ENCODE data around the gene AQP3.

The AQP3 gene

DNA sequence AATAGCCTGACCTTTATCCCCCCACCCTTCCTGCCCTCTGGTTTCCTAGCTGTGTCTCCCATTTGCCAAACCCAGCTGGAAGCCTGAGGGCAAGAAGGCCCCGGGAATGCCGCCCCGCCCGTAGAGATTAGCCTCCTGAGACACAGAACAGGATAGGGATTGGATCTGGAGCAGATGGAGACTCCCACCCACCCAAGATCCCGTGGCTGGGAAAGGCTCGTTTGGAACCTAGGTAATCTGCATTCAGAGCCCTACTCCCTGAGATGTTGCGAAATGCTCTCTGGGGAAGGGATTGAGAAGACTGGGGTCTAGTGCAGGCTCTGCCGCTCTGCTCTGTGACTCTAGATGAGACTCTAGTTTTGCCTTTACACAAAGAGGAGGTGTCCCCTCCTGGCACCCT, 10.9 kb downstream of the AQP3 start:
- Histone ChIP-seq H4K20me1 (ENCODE audit: control insufficient read depth, insufficient read depth, low read depth, low read length) (no peaks in the 10 kb centered on the region), H3K4me3 (ENCODE audit: low read length) (no peak overlapping the region), H3K36me3 (ENCODE audit: control insufficient read depth, low read length) (no peaks in the 10 kb centered on the region), H3K9me2 (replicated peaks; ENCODE audit: control insufficient read depth, low read length) (no peaks in the 10 kb centered on the region), H3K4me1 (ENCODE audit: control insufficient read depth, low read length) (no peaks in the 10 kb centered on the region), H3K79me2 (ENCODE audit: control insufficient read depth, low read length) (no peaks in the 10 kb centered on the region), H3K9me3 (ENCODE audit: control insufficient read depth, insufficient read depth, low read length) (no peaks in the 10 kb centered on the region), H3F3A (ENCODE audit: control insufficient read depth, insufficient read depth) (no peaks in the 10 kb centered on the region), H3K27ac (ENCODE audit: low read depth, low read length) (no peak overlapping the region), H3K4me2 (ENCODE audit: low read length) (no peak overlapping the region), H3K27me3 (ENCODE audit: control insufficient read depth, low read length) (peaks cover 2% of the 10 kb centered on the region; the same call in 1 of the 2 replicates)
- no peak for TF ChIP-seq EZH2phosphoT487 (IDR thresholded peaks at IDR 0.05; ENCODE audit: borderline replicate concordance, low read length)
- TF ChIP-seq, protein P1, sequence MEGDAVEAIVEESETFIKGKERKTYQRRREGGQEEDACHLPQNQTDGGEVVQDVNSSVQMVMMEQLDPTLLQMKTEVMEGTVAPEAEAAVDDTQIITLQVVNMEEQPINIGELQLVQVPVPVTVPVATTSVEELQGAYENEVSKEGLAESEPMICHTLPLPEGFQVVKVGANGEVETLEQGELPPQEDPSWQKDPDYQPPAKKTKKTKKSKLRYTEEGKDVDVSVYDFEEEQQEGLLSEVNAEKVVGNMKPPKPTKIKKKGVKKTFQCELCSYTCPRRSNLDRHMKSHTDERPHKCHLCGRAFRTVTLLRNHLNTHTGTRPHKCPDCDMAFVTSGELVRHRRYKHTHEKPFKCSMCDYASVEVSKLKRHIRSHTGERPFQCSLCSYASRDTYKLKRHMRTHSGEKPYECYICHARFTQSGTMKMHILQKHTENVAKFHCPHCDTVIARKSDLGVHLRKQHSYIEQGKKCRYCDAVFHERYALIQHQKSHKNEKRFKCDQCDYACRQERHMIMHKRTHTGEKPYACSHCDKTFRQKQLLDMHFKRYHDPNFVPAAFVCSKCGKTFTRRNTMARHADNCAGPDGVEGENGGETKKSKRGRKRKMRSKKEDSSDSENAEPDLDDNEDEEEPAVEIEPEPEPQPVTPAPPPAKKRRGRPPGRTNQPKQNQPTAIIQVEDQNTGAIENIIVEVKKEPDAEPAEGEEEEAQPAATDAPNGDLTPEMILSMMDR (IDR thresholded peaks at IDR 0.05; ENCODE audit: low read depth, low read length, poor library complexity, severe bottlenecking) = no peak

DNA sequence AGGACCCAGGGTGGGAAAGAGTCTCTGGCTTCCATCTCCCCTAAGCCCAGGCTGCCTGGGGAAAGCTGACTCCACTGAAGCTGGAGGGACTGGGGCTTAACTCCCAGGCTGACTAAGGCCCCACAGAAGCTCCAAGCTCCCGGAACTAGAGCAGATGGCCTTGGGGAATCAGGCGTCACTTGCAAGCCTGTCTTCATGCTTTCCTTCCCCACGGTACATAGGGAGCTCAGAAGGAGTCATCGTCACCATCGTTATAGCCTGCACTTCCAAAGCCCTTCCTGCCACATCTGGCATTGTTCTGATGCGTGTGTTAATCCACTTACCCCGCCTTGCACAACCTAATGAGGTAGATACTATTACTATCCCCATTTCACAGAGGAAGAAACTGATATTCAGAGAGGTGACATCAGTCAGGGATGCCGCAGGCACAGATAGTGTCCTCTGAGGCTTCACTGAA, 11.5 kb downstream of the AQP3 start:
- TF ChIP-seq EZH2phosphoT487 (IDR thresholded peaks at IDR 0.05; ENCODE audit: borderline replicate concordance, low read length) = no peak
- Histone ChIP-seq H3K4me2 (ENCODE audit: low read length) (no peak overlapping the region), H3K4me1 (ENCODE audit: control insufficient read depth, low read length) (no peaks in the 10 kb centered on the region), H3K9me3 (ENCODE audit: control insufficient read depth, insufficient read depth, low read length) (no peaks in the 10 kb centered on the region), H3K27ac (ENCODE audit: low read depth, low read length) (no peak overlapping the region), H3F3A (ENCODE audit: control insufficient read depth, insufficient read depth) (no peaks in the 10 kb centered on the region), H3K27me3 (ENCODE audit: control insufficient read depth, low read length) (peaks cover 2% of the 10 kb centered on the region; the same call in 1 of the 2 replicates), H3K36me3 (ENCODE audit: control insufficient read depth, low read length) (no peaks in the 10 kb centered on the region), H3K4me3 (ENCODE audit: low read length) (no peak overlapping the region), H3K79me2 (ENCODE audit: control insufficient read depth, low read length) (no peaks in the 10 kb centered on the region), H3K9me2 (replicated peaks; ENCODE audit: control insufficient read depth, low read length) (no peaks in the 10 kb centered on the region), H4K20me1 (ENCODE audit: control insufficient read depth, insufficient read depth, low read depth, low read length) (no peaks in the 10 kb centered on the region)

DNA sequence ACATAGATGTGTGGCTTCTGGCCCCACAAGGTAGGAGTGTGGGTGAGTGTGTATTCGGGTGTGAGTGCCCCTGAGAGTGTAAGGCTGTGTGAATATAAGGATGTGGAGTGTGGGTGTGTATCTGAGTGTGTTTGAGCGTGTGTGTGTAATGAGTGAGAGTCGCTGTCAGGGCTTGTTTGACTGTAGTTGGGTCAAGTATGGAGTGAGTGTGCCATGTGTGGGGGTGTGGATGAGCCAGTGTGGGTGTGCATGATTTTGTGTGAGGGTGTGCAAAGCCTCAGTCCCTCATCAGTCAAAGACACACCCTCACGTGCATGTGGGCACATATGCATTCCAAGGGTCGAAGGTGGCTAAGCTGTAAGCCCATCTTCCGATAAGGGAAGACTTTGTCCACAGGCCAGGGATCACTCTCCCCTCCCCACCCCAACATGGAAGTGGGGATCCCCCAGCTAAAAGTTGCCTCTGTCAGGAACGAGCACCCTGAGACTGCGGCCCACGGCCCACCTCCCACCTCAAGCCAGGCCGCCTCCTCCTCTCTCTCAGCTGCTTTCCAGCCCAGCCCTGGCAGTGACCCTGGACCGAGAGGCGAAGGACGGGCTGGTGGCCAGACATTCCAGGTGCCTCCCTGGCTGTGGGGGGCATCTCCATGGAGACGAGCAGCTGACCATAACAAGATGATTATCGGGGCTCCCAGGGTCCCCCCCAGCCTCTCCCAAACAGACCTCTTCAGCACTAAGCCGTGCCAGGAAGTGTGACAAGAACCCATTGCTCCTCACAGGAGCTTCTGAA, 12.9 kb downstream of the AQP3 start:
- Histone ChIP-seq H3K9me3 (ENCODE audit: control insufficient read depth, insufficient read depth, low read length) (no peaks in the 10 kb centered on the region), H3K9me2 (replicated peaks; ENCODE audit: control insufficient read depth, low read length) (no peaks in the 10 kb centered on the region), H3F3A (ENCODE audit: control insufficient read depth, insufficient read depth) (no peaks in the 10 kb centered on the region), H3K27me3 (ENCODE audit: control insufficient read depth, low read length) (peaks cover 2% of the 10 kb centered on the region; the same call in 1 of the 2 replicates), H3K36me3 (ENCODE audit: control insufficient read depth, low read length) (no peaks in the 10 kb centered on the region), H3K4me3 (ENCODE audit: low read length) (no peak overlapping the region), H4K20me1 (ENCODE audit: control insufficient read depth, insufficient read depth, low read depth, low read length) (no peaks in the 10 kb centered on the region), H3K79me2 (ENCODE audit: control insufficient read depth, low read length) (no peaks in the 10 kb centered on the region), H3K4me2 (ENCODE audit: low read length) (no peak overlapping the region), H3K4me1 (ENCODE audit: control insufficient read depth, low read length) (no peaks in the 10 kb centered on the region), H3K27ac (ENCODE audit: low read depth, low read length) (no peak overlapping the region)
- TF ChIP-seq, protein P1 (IDR thresholded peaks at IDR 0.05; ENCODE audit: low read depth, low read length, poor library complexity, severe bottlenecking) = no peak
- no peak for TF ChIP-seq EZH2phosphoT487 (IDR thresholded peaks at IDR 0.05; ENCODE audit: borderline replicate concordance, low read length)

DNA sequence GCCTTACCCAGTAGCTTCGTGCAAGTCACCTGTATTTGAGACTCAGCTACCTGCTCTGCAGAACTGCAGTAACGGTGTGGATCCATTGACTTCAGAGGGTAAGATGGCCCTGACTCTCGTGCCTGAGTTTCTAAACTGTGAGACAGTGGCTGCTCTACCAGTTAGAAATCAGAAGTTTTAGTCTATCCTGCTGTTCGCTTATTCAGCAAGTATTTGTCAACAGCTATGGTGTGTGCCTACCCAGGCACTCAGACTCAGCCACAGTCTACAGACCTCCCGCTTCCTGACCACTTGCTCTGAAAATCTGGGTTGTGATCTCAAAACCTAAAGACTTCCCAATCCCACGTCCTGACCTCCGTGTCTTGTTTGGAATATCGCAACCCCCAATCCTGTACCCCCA, 13.5 kb downstream of the AQP3 start:
- Histone ChIP-seq H3K4me2 (ENCODE audit: low read length) (no peak overlapping the region), H3K4me1 (ENCODE audit: control insufficient read depth, low read length) (no peaks in the 10 kb centered on the region)
- TF ChIP-seq, protein P1 (IDR thresholded peaks at IDR 0.05; ENCODE audit: low read depth, low read length, poor library complexity, severe bottlenecking) = no peak
- TF ChIP-seq EZH2phosphoT487 (IDR thresholded peaks at IDR 0.05; ENCODE audit: borderline replicate concordance, low read length) = no peak

More for the DNA sequence above, 13.5 kb downstream of the AQP3 start:
- no peaks in the 10 kb centered on the region for H3K9me3 ChIP-seq (ENCODE audit: control insufficient read depth, insufficient read depth, low read length)
- no peaks in the 10 kb centered on the region for H3K79me2 ChIP-seq (ENCODE audit: control insufficient read depth, low read length)
- H3K9me2 ChIP-seq (replicated peaks; ENCODE audit: control insufficient read depth, low read length) = no peaks in the 10 kb centered on the region
- H3K4me3 ChIP-seq (ENCODE audit: low read length) = no peak overlapping the region
- no peaks in the 10 kb centered on the region for H4K20me1 ChIP-seq (ENCODE audit: control insufficient read depth, insufficient read depth, low read depth, low read length)
- no peak overlapping the region for H3K27ac ChIP-seq (ENCODE audit: low read depth, low read length)
- H3K36me3 ChIP-seq (ENCODE audit: control insufficient read depth, low read length) = no peaks in the 10 kb centered on the region
- no peaks in the 10 kb centered on the region for H3F3A ChIP-seq (ENCODE audit: control insufficient read depth, insufficient read depth)
- H3K27me3 ChIP-seq (ENCODE audit: control insufficient read depth, low read length) = no peaks in the 10 kb centered on the region

Measured in DOHH2 (cell line).